ENCODE results near the gene OPN1MW3.
"Not testable (repeated sequence)": the region's sequence is repeated elsewhere in the genome, so short reads cannot be mapped to it uniquely, and the experiment has no call there.

The OPN1MW3 gene

GRCh38 chrX:154257282-154257681 is at the start of gene OPN1MW3:
Gene OPN1MW3, plus strand, starts transcription at chrX:154257582. Its CDS starts 38 bp downstream, at chrX:154257620.
- DNase-seq = not testable (repeated sequence)

DNA sequence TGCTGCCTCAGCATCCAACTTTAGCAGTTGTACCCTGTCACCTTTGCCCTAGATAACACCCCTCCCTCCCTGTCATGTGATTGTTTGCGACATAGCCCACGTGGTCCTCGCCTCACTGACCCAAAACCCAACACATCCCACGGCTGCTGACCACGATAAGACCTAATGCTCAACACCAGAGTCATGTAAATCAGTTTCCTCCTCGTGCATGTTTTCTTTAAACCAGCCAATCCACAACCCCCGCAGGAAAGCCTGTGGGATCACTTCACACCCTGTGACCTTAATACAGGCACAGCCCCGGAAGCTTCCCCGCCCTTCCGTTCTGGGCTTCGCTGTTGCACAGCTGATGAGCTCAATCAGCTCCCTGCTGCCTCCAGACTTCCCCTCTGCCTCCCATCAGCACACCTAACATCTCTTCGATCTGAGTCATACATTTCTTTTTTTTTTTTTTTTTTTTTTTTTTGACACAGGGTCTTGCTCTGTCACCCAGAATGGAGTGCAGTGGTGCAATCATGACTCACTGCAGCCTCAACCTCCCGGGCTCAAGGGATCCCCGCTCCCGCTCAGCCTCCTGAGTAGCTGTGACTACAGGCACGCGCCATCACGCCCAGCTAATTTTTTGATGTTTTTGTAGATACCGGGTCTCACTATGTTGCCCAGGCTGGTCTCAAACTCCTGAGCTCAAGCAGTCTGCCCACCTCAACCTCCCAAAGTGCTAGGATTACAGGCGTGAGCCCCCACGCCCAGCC is 47.5 kb upstream of the OPN1MW3 start:
- not testable (repeated sequence) for DNase-seq

GRCh38 chrX:154211057-154211456 is 46.3 kb upstream of the OPN1MW3 start:
- DNase-seq = not testable (repeated sequence)

- DNase-seq = not testable (repeated sequence)
Measured at GRCh38 chrX:154211499-154211898, 45.9 kb upstream of the OPN1MW3 start.

- DNase-seq = not testable (repeated sequence)
Measured at GRCh38 chrX:154219456-154219855, 37.9 kb upstream of the OPN1MW3 start, which contains the start of gene OPN1MW2. Gene OPN1MW2, plus strand, starts transcription at chrX:154219756. Its CDS starts 60 bp downstream, at chrX:154219816.

- not testable (repeated sequence) for DNase-seq
Measured at GRCh38 chrX:154225292-154225691, 32.1 kb upstream of the OPN1MW3 start.

GRCh38 chrX:154226706-154227105 is 30.7 kb upstream of the OPN1MW3 start:
- not testable (repeated sequence) for DNase-seq

GRCh38 chrX:154231443-154231842 is 25.9 kb upstream of the OPN1MW3 start:
- DNase-seq = not testable (repeated sequence)

- not testable (repeated sequence) for DNase-seq
Measured at GRCh38 chrX:154233620-154234019, 23.8 kb upstream of the OPN1MW3 start.

DNA sequence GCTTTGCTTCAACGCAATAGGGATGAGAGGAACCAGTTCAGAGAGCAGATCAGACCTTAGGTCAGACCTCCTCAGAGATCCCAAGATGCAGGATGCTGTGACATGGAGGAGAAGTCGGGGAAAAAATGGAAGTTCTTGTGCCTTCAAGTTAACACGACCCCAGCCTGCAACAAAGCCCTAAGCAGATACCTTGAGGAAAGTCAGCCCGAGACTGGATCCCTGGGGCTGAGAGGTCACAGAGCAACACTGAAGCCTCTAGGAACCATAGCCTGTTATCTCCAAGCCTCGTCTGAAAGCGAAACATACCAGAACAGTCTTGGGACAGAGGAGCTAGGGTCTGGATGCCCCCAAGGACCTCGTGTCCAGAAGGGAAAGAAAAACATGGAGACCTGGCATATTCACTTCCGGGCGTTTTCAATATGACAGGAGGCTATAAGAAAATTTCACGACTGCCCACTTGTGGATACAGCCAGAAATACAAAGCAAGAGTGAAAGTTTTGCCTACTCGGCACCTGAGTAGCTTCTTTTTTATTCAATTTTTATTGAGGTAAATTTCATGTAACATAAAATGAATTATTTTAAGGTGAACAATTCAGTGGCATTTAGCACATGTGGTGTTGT is 18.3 kb upstream of the OPN1MW3 start:
- not testable (repeated sequence) for DNase-seq

DNA sequence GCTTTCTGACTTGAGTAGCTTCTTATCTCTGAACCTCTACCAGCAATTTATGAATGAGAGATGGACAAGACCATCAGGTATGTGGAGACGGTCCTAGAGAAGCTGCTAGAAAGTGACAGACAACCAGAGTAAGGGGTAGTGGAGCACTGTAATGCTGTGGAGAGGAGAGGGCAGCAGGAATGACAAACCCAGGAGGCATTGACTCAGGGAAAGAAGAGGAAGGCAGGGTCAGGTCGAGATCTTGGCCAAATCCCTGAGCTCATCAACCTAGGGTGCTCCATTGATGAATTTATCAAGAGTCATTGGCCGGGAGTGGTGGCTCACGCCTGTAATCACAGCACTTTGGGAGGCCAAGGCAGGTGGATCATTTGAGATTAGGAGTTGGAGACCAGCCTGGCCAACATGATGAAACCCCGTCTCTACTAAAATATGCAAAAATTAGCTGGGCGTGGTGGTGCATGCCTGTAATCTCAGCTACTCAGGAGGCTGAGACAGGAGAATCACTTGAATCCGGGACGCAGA is 17.3 kb upstream of the OPN1MW3 start:
- DNase-seq = not testable (repeated sequence)

- not testable (repeated sequence) for DNase-seq
Measured at GRCh38 chrX:154247377-154248045, 9.9 kb upstream of the OPN1MW3 start.

DNA sequence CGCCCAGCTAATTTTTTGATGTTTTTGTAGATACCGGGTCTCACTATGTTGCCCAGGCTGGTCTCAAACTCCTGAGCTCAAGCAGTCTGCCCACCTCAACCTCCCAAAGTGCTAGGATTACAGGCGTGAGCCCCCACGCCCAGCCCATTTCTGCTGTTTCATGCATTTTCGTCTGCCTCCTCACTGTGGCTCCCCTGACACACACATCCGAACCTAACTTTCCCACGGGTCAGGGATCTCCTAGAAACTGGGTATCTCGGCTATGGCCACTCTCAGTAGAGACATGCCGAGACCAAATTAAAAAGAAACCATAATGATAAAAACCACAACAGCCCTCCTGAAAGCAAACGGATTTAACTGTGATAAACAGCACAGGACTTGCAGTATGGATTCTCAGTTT is 9.3 kb upstream of the OPN1MW3 start:
- not testable (repeated sequence) for DNase-seq

- not testable (repeated sequence) for DNase-seq
Measured at GRCh38 chrX:154258711-154259110, 1.3 kb downstream of the OPN1MW3 start.

DNA sequence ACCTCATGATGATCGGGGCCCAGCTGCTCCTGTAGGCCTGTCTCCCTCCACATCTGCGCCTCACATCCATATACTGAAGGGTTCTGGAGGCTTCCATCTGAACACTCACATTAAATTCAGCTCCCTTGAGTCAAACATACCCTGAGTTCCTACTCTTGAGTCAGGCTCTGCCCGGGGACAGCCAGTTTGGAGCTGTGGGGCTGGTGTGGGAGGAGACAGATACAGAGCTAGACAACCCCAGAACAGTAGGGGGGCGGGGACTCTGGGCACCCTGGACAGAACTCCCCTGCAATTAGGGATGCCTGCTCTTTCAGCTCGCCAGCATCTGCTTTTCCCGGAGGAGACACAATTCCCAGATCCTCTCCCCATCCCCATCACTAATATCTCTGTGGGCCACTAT is 5.7 kb downstream of the OPN1MW3 start:
- DNase-seq = not testable (repeated sequence)

DNA sequence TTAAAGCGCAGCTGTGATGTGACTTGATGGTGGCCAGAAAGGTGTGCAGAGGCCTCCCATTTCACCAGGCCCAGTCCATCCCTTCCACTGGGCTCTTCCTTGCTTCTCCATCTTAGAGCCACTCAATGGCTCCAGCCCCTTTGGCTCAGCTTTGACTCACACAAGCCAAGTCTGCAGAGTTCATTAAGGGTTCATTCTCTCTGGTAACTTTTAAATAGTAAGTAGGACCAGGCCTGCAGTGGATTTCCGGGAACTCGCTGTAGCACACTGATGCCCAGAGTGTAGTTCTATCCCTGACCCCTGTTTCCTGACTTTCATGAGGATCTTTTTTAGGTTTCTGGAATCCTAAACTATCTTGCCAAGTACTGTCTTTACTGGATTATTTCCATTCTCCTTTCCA is 11.9 kb downstream of the OPN1MW3 start:
- not testable (repeated sequence) for DNase-seq

- DNase-seq = not testable (repeated sequence)
Measured at GRCh38 chrX:154284489-154285338, 27.3 kb downstream of the OPN1MW3 start.

- not testable (repeated sequence) for DNase-seq
Measured at GRCh38 chrX:154286406-154286805, 29.0 kb downstream of the OPN1MW3 start.

- no peak for DNase-seq
Measured at GRCh38 chrX:154294791-154295574, 37.6 kb downstream of the OPN1MW3 start, which contains the start of gene TEX28. Gene TEX28, minus strand, starts transcription at chrX:154295124. Its CDS starts 3,007 bp downstream, at chrX:154292117.

GRCh38 chrX:154295664-154296310 is 38.4 kb downstream of the OPN1MW3 start, which contains the start of gene TKTL1:
Gene TKTL1, plus strand, starts transcription at chrX:154295795. Its CDS starts 65 bp downstream, at chrX:154295860.
- DNase-seq = no peak

GRCh38 chrX:154296731-154297130 is 39.3 kb downstream of the OPN1MW3 start:
- no peak for DNase-seq

Measured in EL (cell line).